SU-DHL-6 (cell line): ENCODE results near the gene STIMATE.

Source experiments
- H2AFZ ChIP-seq: fragments of 200-600 bp; sonication (generic); 2 replicates; pipeline ENCODE4 v1.6.1; 2014; ENCODE audit warnings: low read depth, mild to moderate bottlenecking, moderate library complexity, mixed read lengths, antibody characterized with exemption, low read length; ENCODE audit not compliant: severe bottlenecking
- H3F3A ChIP-seq: fragments of 200-600 bp; shearing (Covaris generic); 2 replicates; pipeline ENCODE4 v1.6.0; 2016; ENCODE audit warnings: antibody characterized with exemption, mild to moderate bottlenecking; ENCODE audit not compliant: insufficient read depth
- H3K27ac ChIP-seq: fragments of 200-600 bp; sonication (generic); 2 replicates; pipeline ENCODE4 v1.5.1; 2016; ENCODE audit warnings: low read depth, mild to moderate bottlenecking, low read length, moderate library complexity, mixed read lengths
- H3K27me3 ChIP-seq: fragments of 200-600 bp; sonication (generic), shearing (Covaris generic); 2 replicates; pipeline ENCODE4 v1.6.0; 2014; ENCODE audit warnings: mild to moderate bottlenecking, low read length
- H3K36me3 ChIP-seq: fragments of 200-600 bp; sonication (generic); 2 replicates; pipeline ENCODE4 v1.6.1; 2014; ENCODE audit warnings: mild to moderate bottlenecking, low read length, mixed read lengths
- H3K4me2 ChIP-seq: fragments of 300-600, 200-600 bp; shearing (Covaris generic), sonication (generic); 2 replicates; pipeline ENCODE4 v1.6.0; 2014; ENCODE audit warnings: low read length, low read depth, mild to moderate bottlenecking; ENCODE audit not compliant: poor library complexity, severe bottlenecking
- H3K4me3 ChIP-seq: fragments of 200-600 bp; sonication (generic); 2 replicates; pipeline ENCODE4 v1.5.1; 2014; ENCODE audit warnings: antibody characterized with exemption, low read length, mild to moderate bottlenecking, mixed read lengths; ENCODE audit not compliant: insufficient read depth, poor library complexity, severe bottlenecking
- H3K79me2 ChIP-seq: fragments of 200-600 bp; sonication (generic); 2 replicates; pipeline ENCODE4 v1.6.1; 2014; ENCODE audit warnings: mild to moderate bottlenecking, low read length, moderate library complexity; ENCODE audit not compliant: insufficient read depth
- H3K9ac ChIP-seq: fragments of 200-600 bp; sonication (generic); 2 replicates; pipeline ENCODE4 v1.7.0; 2014; ENCODE audit warnings: mild to moderate bottlenecking, low read length
- H3K9me2 ChIP-seq: fragments of 200-600 bp; sonication (generic); replicated peaks from 2 replicates; pipeline ENCODE4 v1.6.1; 2014; ENCODE audit warnings: low read length; ENCODE audit not compliant: insufficient read depth
- H3K9me3 ChIP-seq: fragments of 200-600 bp; sonication (generic); 2 replicates; pipeline ENCODE4 v1.6.1; 2014; ENCODE audit warnings: low read length, mixed read lengths; ENCODE audit not compliant: insufficient read depth
- H4K20me1 ChIP-seq: fragments of 200-600 bp; sonication (generic); 2 replicates; pipeline ENCODE4 v1.6.1; 2014; ENCODE audit warnings: low read depth, mild to moderate bottlenecking, antibody characterized with exemption, low read length, moderate library complexity, mixed read lengths
- EZH2phosphoT487 ChIP-seq: fragments of 200-600 bp; sonication (generic), shearing (Covaris generic); conservative IDR thresholded peaks from 2 replicates; pipeline ENCODE4 v1.6.1; 2018; ENCODE audit warnings: mild to moderate bottlenecking, antibody characterized with exemption, low read length, moderate library complexity, mixed read lengths
- TF ChIP-seq, protein P1 (sequence below): fragments of 200-600 bp; sonication (generic); IDR thresholded peaks from one replicate; pipeline ENCODE4 v1.5.1; 2017; ENCODE audit warnings: antibody characterized with exemption, mild to moderate bottlenecking, low read length, moderate library complexity; ENCODE audit not compliant: insufficient read depth, poor library complexity, severe bottlenecking

STIMATE gene

DNA sequence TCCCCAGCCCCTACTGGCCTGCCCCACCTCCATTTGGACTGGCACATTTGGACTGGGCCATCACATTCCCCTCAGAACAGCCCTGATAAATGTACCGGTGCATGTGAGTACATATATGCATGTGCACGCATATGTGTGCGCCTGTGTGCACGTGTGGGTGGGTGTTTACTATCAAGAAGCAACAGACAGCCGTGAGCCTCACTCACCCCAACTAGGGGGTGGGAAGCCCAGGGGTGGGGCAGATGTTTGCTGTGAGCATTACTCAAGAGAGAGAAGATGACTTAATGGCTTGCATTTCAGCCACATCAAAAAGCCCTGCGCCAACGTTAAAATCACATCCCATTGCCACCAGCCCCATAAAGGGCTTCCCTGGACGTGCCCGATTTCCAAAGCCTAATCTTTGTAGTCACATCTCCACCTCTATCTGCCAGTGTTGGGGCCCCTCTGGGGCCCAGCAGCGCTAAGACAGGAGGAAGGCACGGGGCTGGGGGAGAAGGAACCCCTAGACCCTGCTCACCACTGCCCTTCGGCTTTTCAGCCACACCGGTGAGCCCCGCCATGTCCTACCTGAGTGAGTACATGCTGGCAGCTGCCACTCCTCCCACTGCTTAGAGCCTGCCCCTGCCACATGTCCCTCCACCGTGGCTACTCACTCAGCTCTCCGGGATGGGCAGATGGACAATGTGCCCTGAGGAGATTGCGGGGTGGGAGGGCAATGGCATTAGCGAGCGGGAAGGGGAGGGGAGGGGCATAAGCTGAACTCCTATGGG is 91.9 kb downstream of the STIMATE start:
- Histone ChIP-seq H3K9ac (no peak overlapping the region), H3K9me3 (no peaks in the 10 kb centered on the region), H3K36me3 (no peaks in the 10 kb centered on the region), H3K4me2 (no peak overlapping the region), H3K9me2 (no peaks in the 10 kb centered on the region), H3K79me2 (no peaks in the 10 kb centered on the region), H3K4me3 (no peak overlapping the region), H2AFZ (no peak overlapping the region), H3K27me3 (no peaks in the 10 kb centered on the region), H4K20me1 (no peaks in the 10 kb centered on the region), H3K27ac (no peak overlapping the region), H3F3A (no peaks in the 10 kb centered on the region)
- TF ChIP-seq EZH2phosphoT487 = no peak
- TF ChIP-seq, protein P1, sequence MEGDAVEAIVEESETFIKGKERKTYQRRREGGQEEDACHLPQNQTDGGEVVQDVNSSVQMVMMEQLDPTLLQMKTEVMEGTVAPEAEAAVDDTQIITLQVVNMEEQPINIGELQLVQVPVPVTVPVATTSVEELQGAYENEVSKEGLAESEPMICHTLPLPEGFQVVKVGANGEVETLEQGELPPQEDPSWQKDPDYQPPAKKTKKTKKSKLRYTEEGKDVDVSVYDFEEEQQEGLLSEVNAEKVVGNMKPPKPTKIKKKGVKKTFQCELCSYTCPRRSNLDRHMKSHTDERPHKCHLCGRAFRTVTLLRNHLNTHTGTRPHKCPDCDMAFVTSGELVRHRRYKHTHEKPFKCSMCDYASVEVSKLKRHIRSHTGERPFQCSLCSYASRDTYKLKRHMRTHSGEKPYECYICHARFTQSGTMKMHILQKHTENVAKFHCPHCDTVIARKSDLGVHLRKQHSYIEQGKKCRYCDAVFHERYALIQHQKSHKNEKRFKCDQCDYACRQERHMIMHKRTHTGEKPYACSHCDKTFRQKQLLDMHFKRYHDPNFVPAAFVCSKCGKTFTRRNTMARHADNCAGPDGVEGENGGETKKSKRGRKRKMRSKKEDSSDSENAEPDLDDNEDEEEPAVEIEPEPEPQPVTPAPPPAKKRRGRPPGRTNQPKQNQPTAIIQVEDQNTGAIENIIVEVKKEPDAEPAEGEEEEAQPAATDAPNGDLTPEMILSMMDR = no peak

- Histone ChIP-seq H2AFZ (no peak overlapping the region), H3K27ac (no peak overlapping the region), H3K9me3 (no peaks in the 10 kb centered on the region), H3K4me3 (no peak overlapping the region), H3K4me2 (no peak overlapping the region), H3K9ac (no peak overlapping the region), H4K20me1 (no peaks in the 10 kb centered on the region), H3F3A (no peaks in the 10 kb centered on the region), H3K27me3 (no peaks in the 10 kb centered on the region), H3K79me2 (no peaks in the 10 kb centered on the region), H3K36me3 (no peaks in the 10 kb centered on the region), H3K9me2 (no peaks in the 10 kb centered on the region)
- TF ChIP-seq, protein P1 = no peak
- no peak for TF ChIP-seq EZH2phosphoT487
Observed at GRCh38 chr3:52801839-52802238, 95.5 kb downstream of the STIMATE start.

DNA sequence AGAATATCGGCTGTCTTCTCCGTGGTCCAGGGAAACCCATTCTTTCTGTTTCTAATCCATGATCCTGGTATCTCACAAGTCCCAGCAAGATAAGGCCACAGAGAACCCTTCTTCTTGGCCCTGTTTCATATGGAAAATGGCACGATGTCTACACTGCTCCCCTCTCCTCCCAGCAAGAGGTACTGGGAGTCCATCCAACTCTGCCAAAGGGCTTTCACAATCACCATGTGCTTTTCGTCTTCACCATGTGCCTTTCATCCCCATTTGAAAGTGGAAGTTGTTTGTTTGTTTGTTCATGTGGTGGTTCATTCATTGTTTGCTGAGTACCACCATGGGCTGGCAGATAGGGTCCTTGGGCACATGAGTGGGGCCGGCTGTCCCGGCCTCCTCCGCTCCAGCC is 97.3 kb downstream of the STIMATE start:
- no peak overlapping the region for H3K27ac ChIP-seq
- no peaks in the 10 kb centered on the region for H4K20me1 ChIP-seq
- no peak overlapping the region for H3K9ac ChIP-seq
- no peaks in the 10 kb centered on the region for H3K36me3 ChIP-seq
- no peak overlapping the region for H3K4me3 ChIP-seq
- no peaks in the 10 kb centered on the region for H3K27me3 ChIP-seq
- TF ChIP-seq, protein P1 = no peak
- TF ChIP-seq EZH2phosphoT487 = no peak
- H3K9me2 ChIP-seq = no peaks in the 10 kb centered on the region
- no peaks in the 10 kb centered on the region for H3F3A ChIP-seq
- H3K4me2 ChIP-seq = no peak overlapping the region
- no peaks in the 10 kb centered on the region for H3K79me2 ChIP-seq
- H2AFZ ChIP-seq = no peak overlapping the region
- H3K9me3 ChIP-seq = no peaks in the 10 kb centered on the region
